HG02642 (cell line): ENCODE data around the gene GNB5.
A peak's percentile ranks its signal among the peaks of the same experiment; 100 is the strongest.
"Not testable (repeated sequence)": the region's sequence is repeated elsewhere in the genome, so short reads cannot be mapped to it uniquely, and the experiment has no call there.

Experiments used
- ATAC-seq: cut with Tn5 transposase; IDR thresholded peaks from one replicate; pipeline ENCODE4 v1.9.1; 2021; ENCODE audit warnings: mild to moderate bottlenecking; ENCODE audit not compliant: unreplicated experiment, poor library complexity

GNB5 gene

GRCh38 chr15:52191207-52191606 is at the start of gene GNB5:
GNB5 (minus strand) TSS chr15:52191392; CDS start chr15:52184676, 6,716 bp downstream.
- no peak for ATAC-seq

- no peak for ATAC-seq
Measured at GRCh38 chr15:52240166-52240565, 49.0 kb upstream of the GNB5 start.

- ATAC-seq = not testable (repeated sequence)
Measured at GRCh38 chr15:52238989-52239525, 47.9 kb upstream of the GNB5 start.

- no peak for ATAC-seq
Measured at GRCh38 chr15:52238149-52238548, 47.0 kb upstream of the GNB5 start.

- no peak for ATAC-seq
Measured at GRCh38 chr15:52236013-52236412, 44.8 kb upstream of the GNB5 start.

- peak; percentile 54 for ATAC-seq
Measured at GRCh38 chr15:52234596-52235541, 43.7 kb upstream of the GNB5 start.

GRCh38 chr15:52233405-52233804 is 42.2 kb upstream of the GNB5 start:
- peak; percentile 30 for ATAC-seq

- ATAC-seq = peak; percentile 56
Measured at GRCh38 chr15:52232327-52232726, 41.1 kb upstream of the GNB5 start.

GRCh38 chr15:52230073-52230472 is 38.9 kb upstream of the GNB5 start:
- no peak for ATAC-seq

- no peak for ATAC-seq
Measured at GRCh38 chr15:52228921-52229320, 37.7 kb upstream of the GNB5 start.

- peak; percentile 90 for ATAC-seq
Measured at GRCh38 chr15:52227456-52227855, 36.3 kb upstream of the GNB5 start.

- no peak for ATAC-seq
Measured at GRCh38 chr15:52225230-52225629, 34.0 kb upstream of the GNB5 start.

GRCh38 chr15:52224211-52224610 is 33.0 kb upstream of the GNB5 start:
- ATAC-seq = no peak

- no peak for ATAC-seq
Measured at GRCh38 chr15:52221730-52222129, 30.5 kb upstream of the GNB5 start.

GRCh38 chr15:52220937-52221660 is 29.9 kb upstream of the GNB5 start:
- ATAC-seq = no peak

- no peak for ATAC-seq
Measured at GRCh38 chr15:52220251-52220650, 29.1 kb upstream of the GNB5 start.

- ATAC-seq = no peak
Measured at GRCh38 chr15:52218816-52219215, 27.6 kb upstream of the GNB5 start.

- no peak for ATAC-seq
Measured at GRCh38 chr15:52218371-52218770, 27.2 kb upstream of the GNB5 start.

- no peak for ATAC-seq
Measured at GRCh38 chr15:52217186-52217585, 26.0 kb upstream of the GNB5 start.

GRCh38 chr15:52214553-52214952 is 23.4 kb upstream of the GNB5 start:
- ATAC-seq = no peak

- ATAC-seq = no peak
Measured at GRCh38 chr15:52213206-52213605, 22.0 kb upstream of the GNB5 start.
